ENCODE data around the gene CTSZ.

DNA sequence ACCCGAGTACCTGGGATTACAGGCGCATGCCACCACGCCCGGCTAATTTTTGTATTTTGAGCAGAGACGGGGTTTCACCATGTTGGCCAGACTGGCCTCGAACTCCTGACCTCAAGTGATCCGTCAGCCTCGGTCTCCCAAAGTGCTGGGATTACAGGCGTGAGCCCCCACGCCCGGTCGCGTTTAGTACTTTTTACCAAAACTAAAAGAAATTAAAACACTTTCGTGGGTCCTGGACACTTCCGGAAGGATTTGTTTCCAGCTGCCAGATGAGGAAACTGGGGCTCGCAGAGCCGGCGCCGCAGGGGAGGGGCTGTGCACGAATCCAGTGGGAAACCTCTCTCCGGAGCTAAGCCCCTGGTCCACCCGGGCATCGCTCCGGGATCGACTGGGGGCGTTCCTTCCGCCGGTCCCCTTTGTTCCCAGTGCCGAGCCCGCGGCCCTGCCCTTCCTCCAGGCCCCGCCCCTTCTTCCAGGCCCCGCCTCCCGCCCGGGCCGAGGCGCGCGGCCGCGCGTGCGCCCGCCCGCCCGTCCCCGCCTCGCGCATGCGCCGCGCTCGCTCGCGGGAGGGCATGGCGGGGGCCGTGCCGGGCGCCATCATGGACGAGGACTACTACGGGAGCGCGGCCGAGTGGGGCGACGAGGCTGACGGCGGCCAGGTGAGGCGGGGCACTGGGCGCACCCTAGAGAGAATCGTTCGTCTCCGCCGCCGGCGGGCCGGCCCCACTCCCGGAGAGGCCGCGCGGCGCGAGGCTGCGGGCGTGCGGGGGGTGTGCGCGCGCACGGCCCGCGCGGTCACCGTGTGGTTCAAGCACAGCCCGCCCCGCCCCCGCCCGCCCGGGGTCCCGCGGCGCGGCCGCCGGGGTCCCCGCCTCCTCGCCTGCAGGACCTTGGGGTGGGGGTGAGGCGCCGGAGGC lies 26.1 kb downstream of the CTSZ start, which contains the start of gene NELFCD:
- TF ChIP-seq, protein P1, sequence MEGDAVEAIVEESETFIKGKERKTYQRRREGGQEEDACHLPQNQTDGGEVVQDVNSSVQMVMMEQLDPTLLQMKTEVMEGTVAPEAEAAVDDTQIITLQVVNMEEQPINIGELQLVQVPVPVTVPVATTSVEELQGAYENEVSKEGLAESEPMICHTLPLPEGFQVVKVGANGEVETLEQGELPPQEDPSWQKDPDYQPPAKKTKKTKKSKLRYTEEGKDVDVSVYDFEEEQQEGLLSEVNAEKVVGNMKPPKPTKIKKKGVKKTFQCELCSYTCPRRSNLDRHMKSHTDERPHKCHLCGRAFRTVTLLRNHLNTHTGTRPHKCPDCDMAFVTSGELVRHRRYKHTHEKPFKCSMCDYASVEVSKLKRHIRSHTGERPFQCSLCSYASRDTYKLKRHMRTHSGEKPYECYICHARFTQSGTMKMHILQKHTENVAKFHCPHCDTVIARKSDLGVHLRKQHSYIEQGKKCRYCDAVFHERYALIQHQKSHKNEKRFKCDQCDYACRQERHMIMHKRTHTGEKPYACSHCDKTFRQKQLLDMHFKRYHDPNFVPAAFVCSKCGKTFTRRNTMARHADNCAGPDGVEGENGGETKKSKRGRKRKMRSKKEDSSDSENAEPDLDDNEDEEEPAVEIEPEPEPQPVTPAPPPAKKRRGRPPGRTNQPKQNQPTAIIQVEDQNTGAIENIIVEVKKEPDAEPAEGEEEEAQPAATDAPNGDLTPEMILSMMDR (conservative IDR thresholded peaks at IDR 0.05; ENCODE audit: low read length), result no peak
- TF ChIP-seq EZH2phosphoT487 (IDR thresholded peaks at IDR 0.05; ENCODE audit: borderline replicate concordance), result no peak
